OCI-LY1 (cell line): ENCODE data around the gene HTRA3.

ENCODE experiments used
- H2AFZ ChIP-seq: fragments of 200-600 bp; sonication (generic), shearing (Covaris generic); 2 replicates; pipeline ENCODE4 v1.6.0; 2014; ENCODE audit warnings: antibody characterized with exemption, mild to moderate bottlenecking, low read length
- H3F3A ChIP-seq: fragments of 200-600 bp; sonication (generic), shearing (Covaris generic); 2 replicates; pipeline ENCODE4 v1.6.0; 2014; ENCODE audit warnings: mild to moderate bottlenecking, antibody characterized with exemption, low read length, moderate library complexity; ENCODE audit not compliant: insufficient read depth
- H3K27ac ChIP-seq: fragments of 200-600 bp; sonication (generic); 2 replicates; pipeline ENCODE4 v1.5.1; 2014; ENCODE audit warnings: low read length, mixed run types, mild to moderate bottlenecking, low read depth; ENCODE audit not compliant: poor library complexity, severe bottlenecking
- H3K27me3 ChIP-seq: fragments of 200-600 bp; sonication (generic); 2 replicates; pipeline ENCODE4 v1.6.0; 2014; ENCODE audit warnings: antibody characterized with exemption, mild to moderate bottlenecking, low read length, moderate library complexity; ENCODE audit not compliant: insufficient read depth
- H3K36me3 ChIP-seq: fragments of 200-600 bp; sonication (generic); 2 replicates; pipeline ENCODE4 v1.6.1; 2014; ENCODE audit warnings: mild to moderate bottlenecking, antibody characterized with exemption, low read length, moderate library complexity, mixed read lengths; ENCODE audit not compliant: insufficient read depth
- H3K4me1 ChIP-seq: fragments of 200-600 bp; sonication (generic); 2 replicates; pipeline ENCODE4 v1.5.1; 2014; ENCODE audit warnings: mild to moderate bottlenecking, low read length, moderate library complexity; ENCODE audit not compliant: insufficient read depth, severe bottlenecking
- H3K4me2 ChIP-seq: fragments of 200-600 bp; sonication (generic), shearing (Covaris generic); 2 replicates; pipeline ENCODE4 v1.6.1; 2014; ENCODE audit warnings: low read length
- H3K4me3 ChIP-seq: fragments of 200-600 bp; sonication (generic); 2 replicates; pipeline ENCODE4 v1.5.1; 2014; ENCODE audit warnings: low read length, low read depth, mild to moderate bottlenecking, mixed read lengths; ENCODE audit not compliant: poor library complexity, severe bottlenecking
- H3K79me2 ChIP-seq: fragments of 200-600 bp; shearing (Covaris generic); 2 replicates; pipeline ENCODE4 v1.6.1; 2016; ENCODE audit warnings: mixed run types, low read length, mixed read lengths; ENCODE audit not compliant: insufficient read depth
- H3K9ac ChIP-seq: fragments of 200-600 bp; sonication (generic), shearing (Covaris generic); 2 replicates; pipeline ENCODE4 v1.6.1; 2014; ENCODE audit warnings: mild to moderate bottlenecking, low read length, mixed read lengths
- H3K9me2 ChIP-seq: fragments of 200-600 bp; sonication (generic), shearing (Covaris generic); 2 replicates; pipeline ENCODE4 v1.6.1; 2014; ENCODE audit warnings: low read depth, mild to moderate bottlenecking, low read length, mixed read lengths
- H3K9me3 ChIP-seq: fragments of 200-600 bp; shearing (Covaris generic); 2 replicates; pipeline ENCODE4 v1.6.1; 2014; ENCODE audit warnings: low read length, mixed read lengths
- H4K20me1 ChIP-seq: fragments of 200-600 bp; sonication (generic), shearing (Covaris generic); 2 replicates; pipeline ENCODE4 v1.6.0; 2016; ENCODE audit warnings: mild to moderate bottlenecking, low read length; ENCODE audit not compliant: insufficient read depth
- CTCF ChIP-seq: fragments of 200-600 bp; sonication (generic), shearing (Covaris generic); IDR thresholded peaks from 2 replicates; pipeline ENCODE4 v1.5.1; 2017; ENCODE audit warnings: mild to moderate bottlenecking, antibody characterized with exemption, low read length, moderate library complexity, mixed read lengths
- EZH2 ChIP-seq: fragments of 200-600 bp; sonication (generic), shearing (Covaris generic); IDR thresholded peaks from 2 replicates; pipeline ENCODE4 v1.8.0; 2017; ENCODE audit warnings: borderline replicate concordance, mixed run types, mild to moderate bottlenecking, antibody characterized with exemption, low read length, moderate library complexity, mixed read lengths

Gene HTRA3

GRCh38 chr4:8269535-8270417 lies at the start of gene HTRA3:
Gene HTRA3, plus strand, starts transcription at chr4:8269754. Its CDS starts 215 bp downstream, at chr4:8269969.
- Histone ChIP-seq H2AFZ (no peak within 1 kb of the TSS), H3K79me2 (no peaks in the 10 kb centered on the region), H3K4me2 (no peak within 1 kb of the TSS), H3K27ac (no peak within 1 kb of the TSS), H3K4me1 (no peaks in the 10 kb centered on the region), H3F3A (no peaks in the 10 kb centered on the region), H3K27me3 (no peaks in the 10 kb centered on the region), H3K4me3 (no peak within 1 kb of the TSS), H3K36me3 (no peaks in the 10 kb centered on the region), H3K9me2 (no peaks in the 10 kb centered on the region), H3K9ac (no peak within 1 kb of the TSS), H3K9me3 (no peaks in the 10 kb centered on the region), H4K20me1 (no peaks in the 10 kb centered on the region)
- TF ChIP-seq CTCF (no peak), EZH2 (no peak)

- Histone ChIP-seq H3F3A (no peaks in the 10 kb centered on the region), H3K9me2 (no peaks in the 10 kb centered on the region), H4K20me1 (no peaks in the 10 kb centered on the region), H3K36me3 (0 out of 2 replicates have a peak, but pooled peaks cover 6% of the 10 kb centered on the region), H3K9me3 (no peaks in the 10 kb centered on the region), H3K4me3 (no peak overlapping the region), H3K4me2 (no peak overlapping the region), H2AFZ (no peak overlapping the region), H3K27ac (no peak overlapping the region), H3K79me2 (no peaks in the 10 kb centered on the region), H3K27me3 (no peaks in the 10 kb centered on the region), H3K4me1 (no peaks in the 10 kb centered on the region), H3K9ac (no peak overlapping the region)
- TF ChIP-seq EZH2: no peak
- no peak for TF ChIP-seq CTCF
Observed at GRCh38 chr4:8220661-8221450, 48.7 kb upstream of the HTRA3 start.

GRCh38 chr4:8221476-8221875 lies 48.1 kb upstream of the HTRA3 start:
- no peak overlapping the region for H3K4me2 ChIP-seq
- no peak overlapping the region for H3K9ac ChIP-seq

More at GRCh38 chr4:8221476-8221875, 48.1 kb upstream of the HTRA3 start:
- Histone ChIP-seq H3K9me2 (no peaks in the 10 kb centered on the region), H3F3A (no peaks in the 10 kb centered on the region), H3K36me3 (0 out of 2 replicates have a peak, but pooled peaks cover 6% of the 10 kb centered on the region), H3K27ac (no peak overlapping the region), H2AFZ (no peak overlapping the region), H3K9me3 (no peaks in the 10 kb centered on the region), H3K27me3 (no peaks in the 10 kb centered on the region), H3K4me3 (no peak overlapping the region), H3K79me2 (no peaks in the 10 kb centered on the region), H4K20me1 (no peaks in the 10 kb centered on the region), H3K4me1 (no peaks in the 10 kb centered on the region)
- no peak for TF ChIP-seq EZH2
- no peak for TF ChIP-seq CTCF
